Measurements from ENCODE around the gene ASB18. TPM values are rescaled to one million over a fixed set of nuclear protein-coding genes. Genes with fewer than 3 reads are reported as not detected.

Gene ASB18
- total RNA-seq, 1 donor from 2014 or later = not detected

- Mint-ChIP-seq H3K4me3 (no peak overlapping the region), H3K36me3 (ENCODE audit: low read depth) (no peaks in the 10 kb centered on the region), H3K27me3 (peaks cover 12% of the 10 kb centered on the region), H3K9me3 (no peaks in the 10 kb centered on the region), H3K4me1 (no peaks in the 10 kb centered on the region), H3K27ac (no peak overlapping the region)
- TF ChIP-seq CTCF (IDR thresholded peaks at IDR 0.05) = no peak
- POLR2A ChIA-PET = no interaction called here
- ATAC-seq (ENCODE audit: low read depth) (no peak), DNase-seq (no peak)
- CTCF ChIA-PET = no interaction called here
- intact Hi-C loops (cut with micrococcal nuclease) = no loop called here
These were observed 48.4 kb downstream of the ASB18 start for GRCh38 chr2:236215761-236216333.

GRCh38 chr2:236215196-236215595, 49.0 kb downstream of the ASB18 start:
- Mint-ChIP-seq H3K4me3 (no peak overlapping the region), H3K27me3 (peaks cover 12% of the 10 kb centered on the region), H3K4me1 (no peaks in the 10 kb centered on the region), H3K36me3 (ENCODE audit: low read depth) (no peaks in the 10 kb centered on the region), H3K9me3 (no peaks in the 10 kb centered on the region), H3K27ac (no peak overlapping the region)
- intact Hi-C loops (cut with micrococcal nuclease) = no loop called here
- TF ChIP-seq CTCF (IDR thresholded peaks at IDR 0.05) = no peak
- ChIA-PET CTCF (no interaction called here), POLR2A (no interaction called here)
- ATAC-seq (ENCODE audit: low read depth) (no peak), DNase-seq (no peak)

- CTCF ChIA-PET = no interaction called here
These were observed 49.7 kb downstream of the ASB18 start for GRCh38 chr2:236214376-236214995.

GRCh38 chr2:236211296-236211695, 52.9 kb downstream of the ASB18 start:
- no peak for DNase-seq
- POLR2A ChIA-PET = no interaction called here
- intact Hi-C loops (cut with micrococcal nuclease) = no loop called here
- Mint-ChIP-seq H3K4me3 (no peak overlapping the region), H3K36me3 (ENCODE audit: low read depth) (no peaks in the 10 kb centered on the region), H3K27ac (no peak overlapping the region), H3K9me3 (no peaks in the 10 kb centered on the region), H3K27me3 (peaks cover 10% of the 10 kb centered on the region), H3K4me1 (no peaks in the 10 kb centered on the region)
- no peak for TF ChIP-seq CTCF (IDR thresholded peaks at IDR 0.05)
- ATAC-seq (ENCODE audit: low read depth) = no peak
- CTCF ChIA-PET = no interaction called here

More at GRCh38 chr2:236214376-236214995, 49.7 kb downstream of the ASB18 start:
- H3K27me3 Mint-ChIP-seq = peaks cover 12% of the 10 kb centered on the region
- H3K4me1 Mint-ChIP-seq = no peaks in the 10 kb centered on the region
- no peaks in the 10 kb centered on the region for H3K9me3 Mint-ChIP-seq
- no peak for DNase-seq
- no peak for ATAC-seq (ENCODE audit: low read depth)
- no peaks in the 10 kb centered on the region for H3K36me3 Mint-ChIP-seq (ENCODE audit: low read depth)
- no peak overlapping the region for H3K4me3 Mint-ChIP-seq
- H3K27ac Mint-ChIP-seq = no peak overlapping the region
- no peak for TF ChIP-seq CTCF (IDR thresholded peaks at IDR 0.05)
- intact Hi-C loops (cut with micrococcal nuclease) = no loop called here
- POLR2A ChIA-PET = no interaction called here

GRCh38 chr2:236210536-236210935, 53.7 kb downstream of the ASB18 start:
- intact Hi-C loops (cut with micrococcal nuclease) = no loop called here
- Mint-ChIP-seq H3K9me3 (peaks cover 4% of the 10 kb centered on the region), H3K36me3 (ENCODE audit: low read depth) (no peaks in the 10 kb centered on the region), H3K4me1 (no peaks in the 10 kb centered on the region), H3K4me3 (no peak overlapping the region), H3K27me3 (peaks cover 8% of the 10 kb centered on the region), H3K27ac (no peak overlapping the region)
- POLR2A ChIA-PET = no interaction called here
- CTCF ChIA-PET = no interaction called here
- DNase-seq (no peak), ATAC-seq (ENCODE audit: low read depth) (no peak)
- no peak for TF ChIP-seq CTCF (IDR thresholded peaks at IDR 0.05)

All from activated B cell treated with CpG ODN at 0.5 μM for 24 hours (primary cell).